Measurements from ENCODE around the gene PPP4R1. TPM values are rescaled to one million over a fixed set of nuclear protein-coding genes. Genes with fewer than 3 reads are reported as not detected.

The PPP4R1 gene
- polyA plus RNA-seq, 1 of the 3 experiments (the other 2 are of a cell fraction): 53.4 TPM

DNA sequence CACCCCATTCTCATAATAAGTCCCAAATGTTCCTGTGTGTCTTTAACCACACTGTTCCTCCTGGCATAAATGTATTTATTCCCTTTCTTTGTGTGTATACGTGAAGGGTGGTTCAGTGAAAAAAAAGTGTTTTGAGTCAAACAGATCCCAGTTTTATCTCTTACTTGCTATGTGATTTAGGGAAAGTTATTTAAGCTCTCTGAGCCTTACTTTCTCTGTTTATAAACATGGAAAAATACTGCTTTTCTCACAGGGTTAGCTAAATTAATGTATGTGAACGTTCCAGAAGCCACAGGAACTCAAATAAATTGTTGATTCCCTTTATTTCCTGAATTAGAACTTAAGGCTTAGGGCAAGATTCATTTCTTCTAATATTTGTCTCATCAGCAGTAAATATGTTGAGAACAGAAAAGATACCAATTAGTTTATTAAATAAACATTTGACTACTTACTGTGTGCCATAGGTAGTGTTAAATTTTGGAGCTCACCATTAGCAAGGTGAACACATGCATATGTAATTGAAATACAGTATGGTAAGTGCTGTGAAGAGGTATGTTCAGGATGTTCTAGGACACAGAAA lies 105.8 kb downstream of the PPP4R1 start:
- TF ChIP-seq, protein P1, sequence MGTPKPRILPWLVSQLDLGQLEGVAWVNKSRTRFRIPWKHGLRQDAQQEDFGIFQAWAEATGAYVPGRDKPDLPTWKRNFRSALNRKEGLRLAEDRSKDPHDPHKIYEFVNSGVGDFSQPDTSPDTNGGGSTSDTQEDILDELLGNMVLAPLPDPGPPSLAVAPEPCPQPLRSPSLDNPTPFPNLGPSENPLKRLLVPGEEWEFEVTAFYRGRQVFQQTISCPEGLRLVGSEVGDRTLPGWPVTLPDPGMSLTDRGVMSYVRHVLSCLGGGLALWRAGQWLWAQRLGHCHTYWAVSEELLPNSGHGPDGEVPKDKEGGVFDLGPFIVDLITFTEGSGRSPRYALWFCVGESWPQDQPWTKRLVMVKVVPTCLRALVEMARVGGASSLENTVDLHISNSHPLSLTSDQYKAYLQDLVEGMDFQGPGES (IDR thresholded peaks at IDR 0.05; ENCODE audit: low read depth, low read length): no peak
- TF ChIP-seq YY1 (IDR thresholded peaks at IDR 0.05; ENCODE audit: low read depth): no peak
- no peak for TF ChIP-seq MXI1 (IDR thresholded peaks at IDR 0.05; ENCODE audit: low read depth, low read length)
- no peak for TF ChIP-seq SMC3 (IDR thresholded peaks at IDR 0.05; ENCODE audit: low read depth, low read length)
- no peak for TF ChIP-seq TAF1 (IDR thresholded peaks at IDR 0.05; ENCODE audit: borderline replicate concordance, low read depth, low read length)
- TF ChIP-seq RAD21 (IDR thresholded peaks at IDR 0.05; ENCODE audit: low read length): no peak
- 90% methylated on average over 2 of the region's 2 CpGs for WGBS (ENCODE audit: low lambda C conversion rate)
- Histone ChIP-seq H3K9me3 (no peaks in the 10 kb centered on the region), H3K27me3 (ENCODE audit: insufficient read depth) (no peaks in the 10 kb centered on the region), H2AFZ (ENCODE audit: low read depth) (no peak overlapping the region), H3F3A (replicated peaks; ENCODE audit: insufficient read depth) (peaks cover 9% of the 10 kb centered on the region), H4K20me1 (ENCODE audit: insufficient read depth) (peaks cover 7% of the 10 kb centered on the region; the same call in 1 of the 2 replicates), H3K27ac (ENCODE audit: low read depth in 2 of 2, low read length in 1 of 2) (no peak overlapping the region), H3K79me2 (ENCODE audit: insufficient read depth) (peaks cover 82% of the 10 kb centered on the region), H3K4me3 (ENCODE audit: low read depth in 2 of 2, low read length in 1 of 2) (no peak overlapping the region), H3K9ac (no peak overlapping the region), H3K9me2 (no peaks in the 10 kb centered on the region), H3K4me1 (ENCODE audit: control insufficient read depth in 1 of 2, insufficient read depth in 2 of 2, low read depth in 1 of 2, low read length in 1 of 2) (peaks cover 0 to 2% of the 10 kb centered on the region in 2 experiments; a peak in 1 of 4 replicates), H3K4me2 (no peak overlapping the region), H3K36me3 (replicated peaks in 1 of 2; ENCODE audit: control insufficient read depth in 1 of 2, insufficient read depth in 2 of 2, low read length in 1 of 2) (no peaks in the 10 kb centered on the region)
- ChIA-PET POLR2A (no interaction called here), CTCF (interaction anchor here (1.2 to 1.5 kb wide), 2 partner anchors 9 to 174 kb away, joined by 4 to 5 read pairs; partner anchors contain the start of gene TWSG1)
- DNase-seq: no peak

DNA sequence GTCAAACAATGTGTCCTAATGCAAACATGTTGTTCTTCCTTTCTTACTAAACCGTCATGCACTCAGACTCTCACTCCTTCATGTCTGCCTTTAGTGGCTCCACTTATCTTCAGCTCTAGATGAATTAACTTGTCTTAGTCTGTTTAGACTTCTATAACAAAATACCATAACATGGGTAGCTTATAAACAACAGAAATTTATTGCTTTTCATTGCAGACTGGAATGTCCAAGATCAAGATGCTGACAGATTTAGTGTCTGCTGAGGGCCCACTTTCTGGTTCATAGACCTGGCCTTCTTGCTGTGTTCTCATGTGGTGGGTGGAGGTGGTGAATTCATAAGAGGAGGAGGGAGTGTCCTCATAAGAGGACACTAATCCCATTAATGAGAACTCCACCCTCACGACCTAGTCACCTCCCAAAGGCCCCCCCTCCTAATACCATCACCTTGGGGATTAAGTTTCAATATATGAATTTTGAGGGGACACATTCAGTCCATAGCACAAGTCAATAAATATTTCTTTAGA lies 106.7 kb downstream of the PPP4R1 start:
- Histone ChIP-seq H4K20me1 (ENCODE audit: insufficient read depth) (peaks cover 7% of the 10 kb centered on the region; the same call in 1 of the 2 replicates), H3K9me2 (no peaks in the 10 kb centered on the region), H3K27me3 (ENCODE audit: insufficient read depth) (no peaks in the 10 kb centered on the region), H3K4me3 (ENCODE audit: low read depth in 2 of 2, low read length in 1 of 2) (no peak overlapping the region), H3K4me2 (no peak overlapping the region), H3K9me3 (no peaks in the 10 kb centered on the region), H3K36me3 (replicated peaks in 1 of 2; ENCODE audit: control insufficient read depth in 1 of 2, insufficient read depth in 2 of 2, low read length in 1 of 2) (peaks cover 0 to 6% of the 10 kb centered on the region in 2 experiments), H3K79me2 (ENCODE audit: insufficient read depth) (peaks cover 89% of the 10 kb centered on the region), H2AFZ (ENCODE audit: low read depth) (no peak overlapping the region), H3K27ac (ENCODE audit: low read depth in 2 of 2, low read length in 1 of 2) (no peak overlapping the region), H3F3A (replicated peaks; ENCODE audit: insufficient read depth) (peaks cover 6% of the 10 kb centered on the region), H3K4me1 (ENCODE audit: control insufficient read depth in 1 of 2, insufficient read depth in 2 of 2, low read depth in 1 of 2, low read length in 1 of 2) (no peaks in the 10 kb centered on the region; a peak in 1 of 4 replicates), H3K9ac (no peak overlapping the region)
- POLR2A ChIA-PET: no interaction called here
- DNase-seq: no peak
- CTCF ChIA-PET: interaction anchor here (0.6 to 1.5 kb wide), 4 partner anchors 8 to 434 kb away, joined by 3 to 5 read pairs (median 4); partner anchors contain the start of gene TWSG1
- 87% methylated on average over 2 of the region's 2 CpGs for WGBS (ENCODE audit: low lambda C conversion rate)
- TF ChIP-seq, protein P1 (IDR thresholded peaks at IDR 0.05; ENCODE audit: low read depth, low read length): no peak
- TF ChIP-seq SIN3A (IDR thresholded peaks at IDR 0.05; ENCODE audit: borderline replicate concordance, low read depth, low read length): no peak
- no peak for TF ChIP-seq SMC3 (IDR thresholded peaks at IDR 0.05; ENCODE audit: low read depth, low read length)
- no peak for TF ChIP-seq GABPA (IDR thresholded peaks at IDR 0.05; ENCODE audit: low read depth)
- no peak for TF ChIP-seq NRF1 (IDR thresholded peaks at IDR 0.05; ENCODE audit: low read depth, low read length)
- TF ChIP-seq, protein P2, sequence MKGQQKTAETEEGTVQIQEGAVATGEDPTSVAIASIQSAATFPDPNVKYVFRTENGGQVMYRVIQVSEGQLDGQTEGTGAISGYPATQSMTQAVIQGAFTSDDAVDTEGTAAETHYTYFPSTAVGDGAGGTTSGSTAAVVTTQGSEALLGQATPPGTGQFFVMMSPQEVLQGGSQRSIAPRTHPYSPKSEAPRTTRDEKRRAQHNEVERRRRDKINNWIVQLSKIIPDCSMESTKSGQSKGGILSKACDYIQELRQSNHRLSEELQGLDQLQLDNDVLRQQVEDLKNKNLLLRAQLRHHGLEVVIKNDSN (IDR thresholded peaks at IDR 0.05; ENCODE audit: borderline replicate concordance, low read depth): no peak
- TF ChIP-seq, protein P3, sequence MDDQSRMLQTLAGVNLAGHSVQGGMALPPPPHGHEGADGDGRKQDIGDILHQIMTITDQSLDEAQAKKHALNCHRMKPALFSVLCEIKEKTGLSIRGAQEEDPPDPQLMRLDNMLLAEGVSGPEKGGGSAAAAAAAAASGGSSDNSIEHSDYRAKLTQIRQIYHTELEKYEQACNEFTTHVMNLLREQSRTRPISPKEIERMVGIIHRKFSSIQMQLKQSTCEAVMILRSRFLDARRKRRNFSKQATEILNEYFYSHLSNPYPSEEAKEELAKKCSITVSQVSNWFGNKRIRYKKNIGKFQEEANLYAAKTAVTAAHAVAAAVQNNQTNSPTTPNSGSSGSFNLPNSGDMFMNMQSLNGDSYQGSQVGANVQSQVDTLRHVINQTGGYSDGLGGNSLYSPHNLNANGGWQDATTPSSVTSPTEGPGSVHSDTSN (IDR thresholded peaks at IDR 0.05): no peak
- TF ChIP-seq, protein P4, sequence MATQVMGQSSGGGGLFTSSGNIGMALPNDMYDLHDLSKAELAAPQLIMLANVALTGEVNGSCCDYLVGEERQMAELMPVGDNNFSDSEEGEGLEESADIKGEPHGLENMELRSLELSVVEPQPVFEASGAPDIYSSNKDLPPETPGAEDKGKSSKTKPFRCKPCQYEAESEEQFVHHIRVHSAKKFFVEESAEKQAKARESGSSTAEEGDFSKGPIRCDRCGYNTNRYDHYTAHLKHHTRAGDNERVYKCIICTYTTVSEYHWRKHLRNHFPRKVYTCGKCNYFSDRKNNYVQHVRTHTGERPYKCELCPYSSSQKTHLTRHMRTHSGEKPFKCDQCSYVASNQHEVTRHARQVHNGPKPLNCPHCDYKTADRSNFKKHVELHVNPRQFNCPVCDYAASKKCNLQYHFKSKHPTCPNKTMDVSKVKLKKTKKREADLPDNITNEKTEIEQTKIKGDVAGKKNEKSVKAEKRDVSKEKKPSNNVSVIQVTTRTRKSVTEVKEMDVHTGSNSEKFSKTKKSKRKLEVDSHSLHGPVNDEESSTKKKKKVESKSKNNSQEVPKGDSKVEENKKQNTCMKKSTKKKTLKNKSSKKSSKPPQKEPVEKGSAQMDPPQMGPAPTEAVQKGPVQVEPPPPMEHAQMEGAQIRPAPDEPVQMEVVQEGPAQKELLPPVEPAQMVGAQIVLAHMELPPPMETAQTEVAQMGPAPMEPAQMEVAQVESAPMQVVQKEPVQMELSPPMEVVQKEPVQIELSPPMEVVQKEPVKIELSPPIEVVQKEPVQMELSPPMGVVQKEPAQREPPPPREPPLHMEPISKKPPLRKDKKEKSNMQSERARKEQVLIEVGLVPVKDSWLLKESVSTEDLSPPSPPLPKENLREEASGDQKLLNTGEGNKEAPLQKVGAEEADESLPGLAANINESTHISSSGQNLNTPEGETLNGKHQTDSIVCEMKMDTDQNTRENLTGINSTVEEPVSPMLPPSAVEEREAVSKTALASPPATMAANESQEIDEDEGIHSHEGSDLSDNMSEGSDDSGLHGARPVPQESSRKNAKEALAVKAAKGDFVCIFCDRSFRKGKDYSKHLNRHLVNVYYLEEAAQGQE (IDR thresholded peaks at IDR 0.05; ENCODE audit: low read depth, low read length): no peak
- TF ChIP-seq, protein P5, sequence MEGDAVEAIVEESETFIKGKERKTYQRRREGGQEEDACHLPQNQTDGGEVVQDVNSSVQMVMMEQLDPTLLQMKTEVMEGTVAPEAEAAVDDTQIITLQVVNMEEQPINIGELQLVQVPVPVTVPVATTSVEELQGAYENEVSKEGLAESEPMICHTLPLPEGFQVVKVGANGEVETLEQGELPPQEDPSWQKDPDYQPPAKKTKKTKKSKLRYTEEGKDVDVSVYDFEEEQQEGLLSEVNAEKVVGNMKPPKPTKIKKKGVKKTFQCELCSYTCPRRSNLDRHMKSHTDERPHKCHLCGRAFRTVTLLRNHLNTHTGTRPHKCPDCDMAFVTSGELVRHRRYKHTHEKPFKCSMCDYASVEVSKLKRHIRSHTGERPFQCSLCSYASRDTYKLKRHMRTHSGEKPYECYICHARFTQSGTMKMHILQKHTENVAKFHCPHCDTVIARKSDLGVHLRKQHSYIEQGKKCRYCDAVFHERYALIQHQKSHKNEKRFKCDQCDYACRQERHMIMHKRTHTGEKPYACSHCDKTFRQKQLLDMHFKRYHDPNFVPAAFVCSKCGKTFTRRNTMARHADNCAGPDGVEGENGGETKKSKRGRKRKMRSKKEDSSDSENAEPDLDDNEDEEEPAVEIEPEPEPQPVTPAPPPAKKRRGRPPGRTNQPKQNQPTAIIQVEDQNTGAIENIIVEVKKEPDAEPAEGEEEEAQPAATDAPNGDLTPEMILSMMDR (IDR thresholded peaks at IDR 0.05): no peak
- no peak for TF ChIP-seq TEAD4 (IDR thresholded peaks at IDR 0.05; ENCODE audit: borderline replicate concordance, insufficient read depth)
- TF ChIP-seq ELF1 (IDR thresholded peaks at IDR 0.05): no peak
- TF ChIP-seq NFIC (IDR thresholded peaks at IDR 0.05; ENCODE audit: borderline replicate concordance): no peak
